Measurements from ENCODE around the gene AGPAT1. TPM values are rescaled to one million over a fixed set of nuclear protein-coding genes. Genes with fewer than 3 reads are reported as not detected.
"Not testable (repeated sequence)": the region's sequence is repeated elsewhere in the genome, so short reads cannot be mapped to it uniquely, and the experiment has no call there.

The AGPAT1 gene
- total and polyA plus RNA-seq, 8 donors, result 7.3 to 52.6 (median 34.9) TPM

DNA sequence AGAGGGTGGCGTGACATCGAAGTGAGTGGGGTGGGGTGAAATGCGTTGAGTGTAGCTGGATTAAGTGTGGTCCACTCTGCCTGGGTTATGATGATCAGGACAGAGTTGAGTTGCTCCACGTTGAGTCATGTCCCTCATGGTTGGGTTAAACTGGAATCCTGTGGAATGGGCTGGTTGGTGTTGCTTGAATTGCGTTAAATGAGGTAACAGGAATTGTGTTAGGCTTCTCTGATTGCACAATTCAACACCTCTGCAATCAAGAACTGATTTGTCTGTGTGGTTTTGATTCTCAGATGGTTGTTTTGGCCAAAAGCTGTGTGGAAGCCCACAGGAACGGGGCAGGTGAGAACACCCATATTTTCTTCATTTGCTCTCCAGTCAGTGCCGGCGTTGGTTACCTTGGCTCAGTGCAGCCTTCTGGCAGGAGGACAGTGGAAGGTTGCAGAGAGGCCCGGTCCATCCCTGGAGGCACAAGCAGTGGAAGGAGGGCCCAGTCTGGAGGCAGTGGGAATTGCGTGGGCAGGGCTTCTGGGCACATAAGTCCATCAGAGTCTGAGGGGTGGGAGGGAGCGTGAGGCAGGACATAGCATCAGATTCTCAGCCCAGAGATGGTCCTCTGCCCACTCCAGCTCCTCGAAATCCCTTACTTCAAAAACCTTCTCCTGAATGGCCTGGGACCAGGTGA, 36.3 kb upstream of the AGPAT1 start:
- Histone ChIP-seq H3K9me3 (no peaks in the 10 kb centered on the region), H3K4me1 (no peaks in the 10 kb centered on the region), H3K27ac (no peak overlapping the region), H3K27me3 (no peaks in the 10 kb centered on the region), H3K36me3 (no peaks in the 10 kb centered on the region), H3K4me3 (no peak overlapping the region)
- DNase-seq, result no peak
- WGBS, 5 donors, result 76 to 90% (median 83%) methylated on average over 11 to 12 of the region's 12 CpGs
- intact Hi-C loops (cut with DNase I; ENCODE audit: low total_unique reads), result no loop called here
- TF ChIP-seq EP300 (IDR thresholded peaks at IDR 0.05) (no peak), POLR2AphosphoS5 (IDR thresholded peaks at IDR 0.05) (no peak), POLR2A (IDR thresholded peaks at IDR 0.05) (no peak)
- TF ChIP-seq, protein P1, sequence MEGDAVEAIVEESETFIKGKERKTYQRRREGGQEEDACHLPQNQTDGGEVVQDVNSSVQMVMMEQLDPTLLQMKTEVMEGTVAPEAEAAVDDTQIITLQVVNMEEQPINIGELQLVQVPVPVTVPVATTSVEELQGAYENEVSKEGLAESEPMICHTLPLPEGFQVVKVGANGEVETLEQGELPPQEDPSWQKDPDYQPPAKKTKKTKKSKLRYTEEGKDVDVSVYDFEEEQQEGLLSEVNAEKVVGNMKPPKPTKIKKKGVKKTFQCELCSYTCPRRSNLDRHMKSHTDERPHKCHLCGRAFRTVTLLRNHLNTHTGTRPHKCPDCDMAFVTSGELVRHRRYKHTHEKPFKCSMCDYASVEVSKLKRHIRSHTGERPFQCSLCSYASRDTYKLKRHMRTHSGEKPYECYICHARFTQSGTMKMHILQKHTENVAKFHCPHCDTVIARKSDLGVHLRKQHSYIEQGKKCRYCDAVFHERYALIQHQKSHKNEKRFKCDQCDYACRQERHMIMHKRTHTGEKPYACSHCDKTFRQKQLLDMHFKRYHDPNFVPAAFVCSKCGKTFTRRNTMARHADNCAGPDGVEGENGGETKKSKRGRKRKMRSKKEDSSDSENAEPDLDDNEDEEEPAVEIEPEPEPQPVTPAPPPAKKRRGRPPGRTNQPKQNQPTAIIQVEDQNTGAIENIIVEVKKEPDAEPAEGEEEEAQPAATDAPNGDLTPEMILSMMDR (IDR thresholded peaks at IDR 0.05), result no peak

DNA sequence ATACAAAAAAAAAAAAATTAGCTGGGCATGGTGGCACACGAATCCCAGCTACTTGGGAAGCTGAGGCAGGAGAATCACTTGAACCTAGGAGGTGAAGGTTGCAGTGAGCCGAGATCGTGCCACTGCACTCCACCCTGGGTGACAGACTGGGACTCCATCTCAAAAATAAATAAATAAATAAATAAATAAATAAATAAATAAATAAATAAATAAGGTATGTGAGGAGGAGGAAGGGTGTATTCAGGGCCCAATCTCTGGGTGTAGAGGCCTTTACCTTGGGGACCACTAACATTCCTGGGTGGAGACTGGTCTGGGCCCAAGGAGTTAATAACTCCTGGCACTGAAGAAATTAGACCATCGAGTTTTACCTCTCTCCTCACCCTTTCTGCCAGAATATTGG, 35.5 kb upstream of the AGPAT1 start:
- H3K9me3 ChIP-seq; H3K27ac ChIP-seq; H3K36me3 ChIP-seq; H3K27me3 ChIP-seq; H3K4me3 ChIP-seq; H3K4me1 ChIP-seq; intact Hi-C loops (cut with DNase I; ENCODE audit: low total_unique reads); DNase-seq: not testable (repeated sequence)
- WGBS, 5 donors, result 80 to 88% (median 85%) methylated on average over 4 of the region's 4 CpGs

DNA sequence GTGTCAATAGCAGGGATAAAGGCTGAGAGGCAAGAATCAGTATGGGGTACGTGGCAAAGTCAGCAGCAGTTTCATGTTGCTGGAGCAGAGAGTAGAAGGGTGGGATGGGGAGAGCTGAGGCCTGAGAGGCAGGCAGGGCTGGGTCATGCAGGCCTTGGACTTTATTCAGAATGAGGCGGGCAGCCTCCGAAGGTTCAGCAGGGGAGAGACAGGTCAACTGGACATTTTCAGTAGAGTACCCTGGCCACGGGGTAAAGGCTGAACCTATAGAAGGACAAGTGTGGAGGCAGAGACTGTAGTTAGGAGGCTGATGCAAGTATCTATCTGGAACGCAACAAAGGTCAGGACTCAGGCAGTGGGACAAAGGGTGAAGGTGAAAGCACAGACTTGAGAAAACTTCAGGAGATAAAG, 34.3 kb upstream of the AGPAT1 start:
- H3K27ac ChIP-seq, result no peak overlapping the region
- intact Hi-C loops (cut with DNase I; ENCODE audit: low total_unique reads), result no loop called here
- TF ChIP-seq, protein P1 (IDR thresholded peaks at IDR 0.05), result no peak
- TF ChIP-seq POLR2A (IDR thresholded peaks at IDR 0.05) (no peak), EP300 (IDR thresholded peaks at IDR 0.05) (no peak), POLR2AphosphoS5 (IDR thresholded peaks at IDR 0.05) (no peak)
- no peak for DNase-seq
- H3K4me3 ChIP-seq, result no peak overlapping the region
- no peaks in the 10 kb centered on the region for H3K4me1 ChIP-seq
- no peaks in the 10 kb centered on the region for H3K27me3 ChIP-seq
- WGBS, 5 donors, result 72 to 87% (median 79%) methylated on average over 5 of the region's 5 CpGs
- no peaks in the 10 kb centered on the region for H3K36me3 ChIP-seq
- H3K9me3 ChIP-seq, result no peaks in the 10 kb centered on the region

DNA sequence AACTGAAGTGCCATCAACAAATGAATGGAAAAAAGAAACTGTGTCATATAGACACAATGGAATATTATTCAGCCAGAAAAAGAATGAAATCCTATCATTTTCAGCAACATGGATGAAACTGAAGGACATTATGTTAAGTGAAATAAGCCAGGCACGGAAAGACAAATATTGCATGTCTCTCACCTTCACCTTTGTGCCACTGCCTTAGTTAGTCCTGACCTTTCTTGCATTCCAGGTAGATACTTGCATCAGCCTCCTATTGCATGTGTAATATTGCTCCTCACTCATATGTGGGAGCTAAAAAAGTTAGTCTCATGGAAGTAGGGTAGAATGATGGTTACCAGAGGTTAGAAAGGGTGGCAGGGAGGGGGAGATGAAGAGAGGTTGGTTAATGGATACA, 33.1 kb upstream of the AGPAT1 start:
- no peak for DNase-seq
- Histone ChIP-seq H3K27me3 (peaks cover 0 to 4% (median 0%) of the 10 kb centered on the region in 3 donors), H3K9me3 (no peaks in the 10 kb centered on the region), H3K4me1 (no peaks in the 10 kb centered on the region), H3K27ac (no peak overlapping the region), H3K4me3 (no peak overlapping the region), H3K36me3 (no peaks in the 10 kb centered on the region)
- intact Hi-C loops (cut with DNase I; ENCODE audit: low total_unique reads), result no loop called here
- TF ChIP-seq POLR2A (IDR thresholded peaks at IDR 0.05), result no peak
- TF ChIP-seq EP300 (IDR thresholded peaks at IDR 0.05), result no peak
- TF ChIP-seq POLR2AphosphoS5 (IDR thresholded peaks at IDR 0.05), result no peak
- TF ChIP-seq, protein P1 (IDR thresholded peaks at IDR 0.05), result no peak
- WGBS, 5 donors, result 57 to 82% (median 76%) methylated on average over 1 of the region's 1 CpG

DNA sequence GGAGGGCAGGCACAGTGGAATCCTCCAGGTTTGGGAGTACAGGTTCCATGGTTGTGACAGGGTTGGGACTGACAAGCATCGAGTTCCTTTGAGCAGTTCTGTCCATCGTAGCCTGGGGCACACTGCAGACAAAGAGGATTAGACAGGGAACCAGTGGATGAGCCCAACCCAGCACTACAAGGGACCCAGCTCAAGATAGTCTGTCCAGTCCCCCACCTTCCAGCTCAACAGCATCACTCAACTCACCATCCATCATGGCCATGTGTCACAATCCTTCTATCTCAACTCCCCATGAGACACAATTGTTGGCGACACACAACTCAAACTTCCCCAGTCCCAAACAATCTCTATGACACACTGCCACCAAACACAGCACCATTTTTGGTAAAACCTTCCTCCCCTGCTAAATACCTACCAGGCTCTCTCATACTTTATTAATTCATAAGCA, 28.4 kb upstream of the AGPAT1 start:
- no peaks in the 10 kb centered on the region for H3K4me1 ChIP-seq
- no peak for DNase-seq
- H3K9me3 ChIP-seq, result no peaks in the 10 kb centered on the region
- no peak overlapping the region for H3K27ac ChIP-seq
- 78 to 97% (median 88%) methylated on average over 3 of the region's 3 CpGs for WGBS, 5 donors
- intact Hi-C loops (cut with DNase I; ENCODE audit: low total_unique reads), result no loop called here
- H3K4me3 ChIP-seq, result no peak overlapping the region
- no peaks in the 10 kb centered on the region for H3K36me3 ChIP-seq
- peaks cover 0 to 29% (median 0%) of the 10 kb centered on the region in 3 donors for H3K27me3 ChIP-seq
- TF ChIP-seq POLR2A (IDR thresholded peaks at IDR 0.05) (no peak), EP300 (IDR thresholded peaks at IDR 0.05) (no peak), POLR2AphosphoS5 (IDR thresholded peaks at IDR 0.05) (no peak)
- TF ChIP-seq, protein P1 (IDR thresholded peaks at IDR 0.05), result no peak

All from stomach (tissue), 9 donors.